DLD1 (cell line): Measurements from ENCODE around the gene ABCB1.

ENCODE experiments used
- in situ Hi-C: cut with HindIII; loops from 2 replicates; pipeline ENCODE4 v1.10.0; 2017; ENCODE audit warnings: low sequenced_read_pairs

The ABCB1 gene

GRCh38 chr7:87600130-87601124 lies at the start of gene ABCB1:
Gene ABCB1, minus strand, starts transcription at chr7:87600884. Its CDS starts 700 bp downstream, at chr7:87600184.
- in situ Hi-C loops, result no loop called here

GRCh38 chr7:87648316-87648715 lies 47.6 kb upstream of the ABCB1 start:
- in situ Hi-C loops, result no loop called here

- in situ Hi-C loops, result no loop called here
Measured at GRCh38 chr7:87645446-87645845, 44.8 kb upstream of the ABCB1 start.

- in situ Hi-C loops, result no loop called here
Measured at GRCh38 chr7:87635921-87636320, 35.2 kb upstream of the ABCB1 start.

- in situ Hi-C loops, result no loop called here
Measured at GRCh38 chr7:87628780-87629569, 28.3 kb upstream of the ABCB1 start.

GRCh38 chr7:87627634-87627994 lies 26.9 kb upstream of the ABCB1 start:
- in situ Hi-C loops, result no loop called here

GRCh38 chr7:87625101-87625500 lies 24.4 kb upstream of the ABCB1 start:
- in situ Hi-C loops, result no loop called here

GRCh38 chr7:87624628-87625027 lies 23.9 kb upstream of the ABCB1 start:
- in situ Hi-C loops, result no loop called here

- in situ Hi-C loops, result no loop called here
Measured at GRCh38 chr7:87615197-87615596, 14.5 kb upstream of the ABCB1 start.

- in situ Hi-C loops, result no loop called here
Measured at GRCh38 chr7:87609916-87610315, 9.2 kb upstream of the ABCB1 start.

GRCh38 chr7:87608431-87608830 lies 7.7 kb upstream of the ABCB1 start:
- in situ Hi-C loops, result no loop called here

- in situ Hi-C loops, result no loop called here
Measured at GRCh38 chr7:87604264-87604663, 3.6 kb upstream of the ABCB1 start.

- in situ Hi-C loops, result no loop called here
Measured at GRCh38 chr7:87599336-87599735, 1.3 kb downstream of the ABCB1 start.

- in situ Hi-C loops, result no loop called here
Measured at GRCh38 chr7:87598234-87599009, 2.3 kb downstream of the ABCB1 start.

GRCh38 chr7:87596696-87597095 lies 4.0 kb downstream of the ABCB1 start:
- in situ Hi-C loops, result no loop called here

- in situ Hi-C loops, result no loop called here
Measured at GRCh38 chr7:87596136-87596535, 4.5 kb downstream of the ABCB1 start.

- in situ Hi-C loops, result no loop called here
Measured at GRCh38 chr7:87592300-87592699, 8.4 kb downstream of the ABCB1 start.

GRCh38 chr7:87591211-87591610 lies 9.5 kb downstream of the ABCB1 start:
- in situ Hi-C loops, result no loop called here

GRCh38 chr7:87590578-87590977 lies 10.1 kb downstream of the ABCB1 start:
- in situ Hi-C loops, result no loop called here

- in situ Hi-C loops, result no loop called here
Measured at GRCh38 chr7:87589631-87590030, 11.1 kb downstream of the ABCB1 start.

GRCh38 chr7:87581723-87582122 lies 19.0 kb downstream of the ABCB1 start:
- in situ Hi-C loops, result no loop called here
